ENCODE measurements around the gene P2RY2.

- TF ChIP-seq CTCF (IDR thresholded peaks at IDR 0.05; ENCODE audit: insufficient read depth, low read length) (no peak), REST (IDR thresholded peaks at IDR 0.05; ENCODE audit: insufficient replicate concordance, low read depth) (no peak)
Measured at GRCh38 chr11:73171436-73172161, 46.5 kb upstream of the P2RY2 start.
